LNCaP clone FGC (cell line): ENCODE measurements around the gene GRIA4.

Experiments used
- DNase-seq: peaks from one replicate; pipeline ENCODE4 v3.0.0-alpha.2; 2011; ENCODE audit warnings: low read depth
- H3K4me3 ChIP-seq: 2 replicates; pipeline ENCODE4 v1.5.1; 2011; ENCODE audit warnings: mild to moderate bottlenecking, low read depth, low read length, control low read depth
- CTCF ChIP-seq: IDR thresholded peaks from 2 replicates; pipeline ENCODE4 v1.5.1; 2012; ENCODE audit warnings: mild to moderate bottlenecking; ENCODE audit not compliant: control insufficient read depth, insufficient read depth; ENCODE audit errors: extremely low read depth

The GRIA4 gene

DNA sequence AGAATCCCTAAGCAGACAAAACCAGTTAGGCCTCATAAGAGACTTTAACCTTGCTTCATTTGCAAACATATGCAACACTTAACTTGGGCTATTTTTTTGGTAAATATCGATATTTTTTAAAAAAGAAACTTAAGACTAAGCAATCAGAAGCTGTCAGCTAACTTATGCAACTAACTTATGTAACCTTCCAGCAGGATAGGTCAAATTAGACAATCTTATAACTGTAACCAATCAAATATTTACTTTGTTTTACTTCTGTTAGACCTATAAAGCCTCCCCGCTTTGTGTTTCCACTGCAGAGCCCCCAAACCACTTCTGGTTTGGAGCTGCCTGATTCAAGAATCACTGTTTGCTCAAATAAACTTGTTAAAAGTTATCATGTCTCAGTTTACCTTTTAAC, 404.2 kb downstream of the GRIA4 start:
- H3K4me3 ChIP-seq = no peak overlapping the region
- no peak for DNase-seq
- no peak for TF ChIP-seq CTCF

DNA sequence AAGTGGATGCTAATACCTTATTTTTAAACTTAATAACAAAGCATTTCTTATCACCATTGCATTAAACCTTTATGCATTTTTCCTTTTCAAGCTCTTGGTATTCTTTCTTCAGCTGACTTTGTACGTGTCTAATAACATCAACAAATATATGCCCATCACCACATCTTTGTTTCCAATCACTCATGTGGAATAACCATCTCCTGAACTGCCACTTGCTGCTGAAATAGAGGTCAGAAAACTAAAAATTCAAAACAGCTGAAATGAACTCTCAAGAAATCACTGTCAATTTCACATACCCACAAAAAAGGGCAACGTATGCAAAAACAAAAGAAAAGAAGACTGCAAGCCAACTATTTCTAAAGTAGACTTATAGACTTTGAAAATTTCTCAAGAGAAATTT, 404.7 kb downstream of the GRIA4 start:
- no peak overlapping the region for H3K4me3 ChIP-seq
- no peak for TF ChIP-seq CTCF
- DNase-seq = no peak

- H3K4me3 ChIP-seq = no peak overlapping the region
- no peak for DNase-seq
- TF ChIP-seq CTCF = no peak
Observed at GRCh38 chr11:106015066-106015465, 405.2 kb downstream of the GRIA4 start.

DNA sequence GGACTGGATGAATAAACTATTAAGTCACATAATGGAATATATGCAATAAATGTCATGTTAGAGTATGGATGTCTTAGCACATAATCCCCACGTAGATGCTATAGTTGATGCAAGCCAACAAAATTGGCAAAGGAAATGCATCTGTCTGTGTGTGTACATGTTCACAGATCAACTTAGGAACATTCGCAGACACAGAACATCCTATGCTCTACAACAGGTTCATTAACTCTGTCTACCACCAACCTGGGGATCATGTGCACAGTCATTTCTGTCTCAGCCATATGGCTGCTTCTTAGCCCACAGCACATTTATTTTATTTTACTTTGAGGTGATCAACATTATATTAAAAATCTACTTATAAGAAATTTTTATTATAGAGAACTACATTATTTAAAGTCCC, 407.2 kb downstream of the GRIA4 start:
- DNase-seq = no peak
- no peak overlapping the region for H3K4me3 ChIP-seq
- TF ChIP-seq CTCF = no peak

GRCh38 chr11:106021181-106021966, 411.5 kb downstream of the GRIA4 start:
- peak overlapping the region; percentile 78 for H3K4me3 ChIP-seq
- DNase-seq = no peak
- no peak for TF ChIP-seq CTCF

DNA sequence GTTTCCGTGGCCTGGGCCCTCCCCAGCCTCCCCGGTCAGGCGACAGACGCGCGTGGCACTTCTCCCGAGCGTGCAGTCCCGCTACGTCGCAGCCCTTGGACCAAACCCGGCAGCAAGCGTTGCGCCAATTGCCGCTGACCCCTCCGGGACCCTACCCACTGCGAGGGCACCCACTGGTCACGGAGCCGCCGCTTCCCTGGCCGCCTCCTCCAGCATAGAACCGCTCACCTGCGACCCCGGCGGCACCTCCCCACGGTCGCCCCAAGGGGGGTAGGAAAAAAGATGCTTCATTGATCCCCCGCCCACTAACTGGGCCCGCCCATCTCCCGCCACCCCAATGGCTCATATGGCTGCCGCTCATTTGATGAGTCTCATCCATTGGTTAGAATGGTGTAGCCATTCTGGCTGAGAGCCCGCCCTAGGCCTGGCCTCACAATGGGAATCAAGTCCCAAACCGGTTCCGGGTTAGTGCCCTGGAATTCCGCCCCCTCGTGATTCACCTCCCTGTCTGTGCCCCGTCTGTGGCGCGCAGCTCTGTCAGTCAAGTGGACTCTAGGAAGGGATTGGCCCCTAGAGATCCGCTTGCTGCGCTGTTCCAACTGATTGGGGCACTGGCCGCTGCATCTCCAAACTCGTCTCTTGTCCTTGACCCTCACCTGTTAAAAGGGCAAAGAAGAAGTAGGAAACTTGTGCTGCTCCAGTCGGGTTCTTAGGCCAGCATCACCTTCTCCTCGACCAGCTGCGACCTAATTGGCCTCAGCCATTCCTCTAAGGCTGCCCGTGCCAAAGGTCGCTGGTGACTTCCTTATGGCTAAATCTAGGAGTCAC, 412.3 kb downstream of the GRIA4 start, which contains the start of gene MSANTD4:
TSS of gene MSANTD4 (minus strand) at position 274 of the 828 bp plus-strand sequence. CDS start 11,323 bp downstream, outside the sequence.
- TF ChIP-seq CTCF = no peak
- peak within 1 kb of the TSS; percentile 78 for H3K4me3 ChIP-seq
- peak; percentile 98 for DNase-seq
